Stimulated activated CD8-positive, alpha-beta memory T cell treated with anti-CD3 and anti-CD28 coated beads, Interleukin-2, amount 100 ng/mL, for 48 hours (primary cell): ENCODE results near the gene UBE2N.

Experiments used
- DNase-seq, 2 donors: peaks; one replicate each; pipeline ENCODE4 v3.0.0-alpha.2; 2020; ENCODE audit warnings: low read depth in 2 of 2

The UBE2N gene

DNA sequence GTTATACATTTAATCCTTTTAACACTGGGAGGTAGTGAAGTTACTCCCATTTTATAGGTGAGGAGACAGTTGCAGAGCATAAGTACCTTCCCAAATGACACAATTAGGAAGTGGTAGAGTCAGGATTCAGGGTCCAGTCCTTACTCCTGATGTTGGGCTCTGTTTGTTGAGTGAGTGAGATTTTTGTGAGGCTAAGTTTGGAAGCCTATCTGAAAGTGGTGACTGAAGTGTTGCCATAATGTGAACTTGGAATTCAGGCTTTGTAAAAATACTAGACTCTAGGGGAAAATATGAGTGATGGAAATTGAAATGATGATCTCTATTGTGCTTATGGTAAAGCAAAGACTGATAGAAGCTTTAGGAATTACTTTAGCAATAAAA, 61.8 kb downstream of the UBE2N start:
- DNase-seq = no peak

DNA sequence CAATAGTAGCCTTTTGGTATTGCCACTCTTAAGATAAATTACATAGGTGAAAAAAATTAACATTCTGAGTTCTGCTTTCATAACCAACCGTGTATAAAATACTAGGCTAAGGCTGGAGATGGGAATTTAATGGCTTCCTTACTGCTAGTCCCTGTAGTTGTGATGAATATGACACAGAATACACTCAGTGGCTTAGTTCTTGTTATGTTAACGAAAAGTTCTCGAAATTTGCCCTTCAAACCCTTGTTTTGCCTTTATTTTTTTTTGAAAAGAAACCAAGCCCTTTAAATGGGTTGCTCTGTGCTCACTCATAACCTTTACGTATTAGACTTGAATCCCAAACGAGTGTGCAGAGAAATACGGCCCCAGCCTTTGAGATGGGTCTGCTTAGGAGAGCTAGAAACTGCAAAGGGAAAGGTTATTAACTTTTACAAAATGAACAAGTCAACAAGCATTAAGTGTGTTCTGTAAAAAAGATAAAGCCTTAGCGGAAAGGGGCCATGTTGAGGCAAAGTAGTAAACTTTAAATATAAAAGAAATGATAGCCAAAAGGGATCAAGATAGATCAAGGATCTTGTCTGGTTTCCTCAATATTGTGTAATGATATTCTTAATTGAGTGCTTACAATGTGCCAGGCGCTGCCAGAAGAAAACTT, 62.3 kb downstream of the UBE2N start:
- DNase-seq = no peak

DNA sequence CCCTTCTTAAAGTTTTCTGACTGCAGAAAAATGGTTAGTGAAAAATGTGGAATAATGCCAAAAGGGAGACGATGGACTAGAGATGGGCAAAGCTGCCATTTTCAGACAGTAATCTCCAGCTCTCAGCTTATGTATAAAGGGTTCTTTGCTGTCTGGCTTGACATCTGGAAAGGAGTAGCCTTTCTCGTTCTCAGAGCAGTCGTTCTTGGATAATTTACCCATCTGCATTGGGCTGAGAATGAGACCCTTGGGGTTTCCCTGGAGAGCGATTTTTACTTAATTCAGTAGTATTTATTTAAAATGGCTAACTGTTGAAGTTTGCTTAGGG, 62.8 kb downstream of the UBE2N start:
- no peak for DNase-seq

DNA sequence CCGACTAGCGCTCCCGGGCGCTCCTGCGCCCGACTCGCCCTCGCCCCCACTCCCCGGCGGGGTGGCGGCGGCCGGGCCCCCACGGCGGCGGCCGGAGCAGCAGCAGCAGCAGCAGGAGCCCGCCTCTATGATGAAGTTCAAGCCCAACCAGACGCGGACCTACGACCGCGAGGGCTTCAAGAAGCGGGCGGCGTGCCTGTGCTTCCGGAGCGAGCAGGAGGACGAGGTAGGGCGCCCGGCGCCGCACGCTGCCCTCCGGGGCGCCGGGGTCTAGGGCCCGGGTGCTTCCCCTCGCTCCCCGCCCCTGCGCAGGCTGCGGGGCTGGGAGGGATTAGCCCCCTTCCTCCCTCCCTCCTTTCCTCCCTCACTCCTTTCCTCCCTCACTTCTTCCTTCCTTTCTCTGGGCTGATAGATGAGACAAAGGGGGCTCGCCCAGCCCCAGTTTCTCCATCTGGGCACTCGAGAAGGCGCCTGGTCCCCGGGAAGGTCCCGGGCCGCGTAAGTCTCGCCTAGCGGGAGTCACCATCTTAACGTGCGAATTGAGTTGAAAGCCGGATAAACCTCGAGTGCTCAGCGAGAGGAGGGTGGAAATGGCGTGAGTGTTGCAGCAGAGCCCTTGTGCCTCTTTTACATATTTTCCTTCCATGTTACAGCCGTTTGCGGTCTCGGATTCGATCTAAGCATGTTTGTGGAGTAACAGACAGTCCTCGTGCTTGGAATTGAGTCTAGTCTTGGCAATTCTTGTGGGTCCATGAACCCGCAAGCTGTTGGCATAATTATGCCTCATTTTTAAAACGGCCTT, 63.4 kb downstream of the UBE2N start:
- DNase-seq = peak; percentile 28 to 29

DNA sequence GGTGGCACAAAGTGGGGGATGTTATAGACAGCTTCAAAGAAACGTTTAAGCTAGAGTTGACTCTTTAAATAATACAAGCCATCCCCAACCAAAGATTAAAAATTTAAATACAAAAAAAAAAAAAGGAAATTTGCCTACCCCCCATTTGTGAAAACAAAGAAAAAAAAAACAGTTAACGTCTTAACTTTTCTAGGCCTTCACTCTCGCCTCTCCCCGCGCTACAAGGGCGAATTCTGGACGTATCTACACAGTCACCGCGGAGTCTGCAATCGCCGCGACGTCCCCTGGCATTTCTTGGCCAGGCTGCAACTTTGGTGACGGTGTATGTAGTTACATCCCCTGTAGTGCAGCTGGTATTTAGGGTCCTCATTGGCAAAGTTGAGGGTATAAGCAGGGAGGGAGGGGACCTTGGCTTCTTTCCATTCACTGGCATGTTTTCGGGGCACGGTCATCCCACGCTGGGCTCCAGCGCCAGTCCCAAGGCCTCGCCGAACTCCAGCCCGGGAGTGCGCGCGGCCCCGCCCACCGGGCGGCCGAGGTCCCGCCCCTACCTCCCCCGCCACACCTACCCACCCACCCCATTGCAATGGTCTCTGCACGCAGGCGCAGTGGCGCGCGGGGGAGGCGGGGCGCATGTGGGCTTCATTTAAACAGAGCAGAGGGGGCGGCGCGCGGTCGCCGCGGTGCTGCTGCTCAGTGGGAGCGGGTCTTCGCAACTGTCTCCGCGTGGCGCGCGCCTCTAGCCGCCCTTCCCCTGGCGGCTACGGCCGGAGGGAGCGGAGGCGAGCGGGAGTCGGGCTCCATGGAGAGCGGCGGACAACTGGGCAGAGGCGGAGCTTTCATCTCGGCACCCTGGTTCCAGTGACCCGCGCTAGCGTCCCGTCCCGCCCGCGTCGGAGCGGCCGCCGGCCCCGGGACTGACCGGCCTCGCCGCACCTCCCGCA, 64.2 kb downstream of the UBE2N start, which contains the start of gene NUDT4:
Gene NUDT4, plus strand, starts transcription at position 674 of the 944 bp plus-strand sequence. CDS start 398 bp downstream, outside the sequence.
- DNase-seq = peak; percentile 96 to 98

DNA sequence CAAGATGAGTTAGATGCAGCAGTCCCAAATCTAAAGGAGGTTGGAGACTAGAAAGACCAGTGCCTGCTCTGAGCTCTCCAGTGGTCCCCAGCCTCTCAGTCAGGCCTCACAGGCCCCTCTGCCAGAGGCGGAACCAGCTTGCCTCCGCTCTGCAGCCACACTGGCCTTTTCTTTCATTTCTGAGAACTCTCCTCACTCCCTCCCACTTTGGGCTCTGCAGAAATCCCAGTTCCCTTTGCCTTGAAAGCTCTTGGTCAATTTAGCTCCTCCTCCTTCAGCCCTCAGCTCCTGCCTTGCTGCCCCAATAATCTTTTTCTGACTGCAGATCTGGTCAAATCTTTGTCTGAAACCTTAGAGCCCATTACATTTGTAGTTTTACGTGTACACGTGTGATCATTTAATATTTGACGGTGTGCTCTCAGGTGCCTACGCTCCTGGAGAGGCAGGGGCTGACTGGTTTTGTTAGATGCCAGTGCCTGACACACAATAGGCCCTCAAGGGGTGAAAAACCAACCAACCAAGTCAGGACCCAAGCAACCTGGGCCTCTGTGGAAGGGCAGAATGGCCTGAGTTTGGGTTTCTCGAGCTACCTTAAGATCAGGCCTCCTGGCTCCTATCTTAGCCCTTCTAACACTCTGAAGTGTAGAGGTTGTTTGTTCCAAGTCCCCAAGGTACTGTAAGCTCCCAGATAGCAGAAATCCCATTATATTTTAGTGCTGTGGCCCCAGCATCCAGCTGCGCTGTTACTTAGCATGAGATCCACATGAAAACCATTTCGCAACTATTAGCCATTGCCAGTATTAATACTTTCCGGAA, 65.1 kb downstream of the UBE2N start:
- no peak for DNase-seq

DNA sequence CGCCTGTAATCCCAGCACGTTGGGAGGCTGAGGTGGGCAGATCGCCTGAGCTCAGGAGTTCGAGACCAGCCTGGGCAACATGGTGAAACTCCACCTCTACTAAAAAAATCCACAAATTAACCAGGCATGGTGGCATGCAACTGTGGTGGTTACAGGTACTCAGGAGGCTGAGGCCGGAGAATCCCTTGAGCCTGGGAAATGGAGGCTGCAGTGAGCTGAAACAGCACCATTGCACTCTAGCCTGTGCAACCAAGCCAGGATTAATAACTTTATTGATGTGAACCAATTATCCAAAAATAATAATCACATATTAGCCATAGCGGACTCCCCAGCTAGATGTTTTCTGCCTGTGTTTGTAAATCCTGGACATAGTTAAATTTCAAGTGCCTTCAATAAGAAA, 65.8 kb downstream of the UBE2N start:
- no peak for DNase-seq

DNA sequence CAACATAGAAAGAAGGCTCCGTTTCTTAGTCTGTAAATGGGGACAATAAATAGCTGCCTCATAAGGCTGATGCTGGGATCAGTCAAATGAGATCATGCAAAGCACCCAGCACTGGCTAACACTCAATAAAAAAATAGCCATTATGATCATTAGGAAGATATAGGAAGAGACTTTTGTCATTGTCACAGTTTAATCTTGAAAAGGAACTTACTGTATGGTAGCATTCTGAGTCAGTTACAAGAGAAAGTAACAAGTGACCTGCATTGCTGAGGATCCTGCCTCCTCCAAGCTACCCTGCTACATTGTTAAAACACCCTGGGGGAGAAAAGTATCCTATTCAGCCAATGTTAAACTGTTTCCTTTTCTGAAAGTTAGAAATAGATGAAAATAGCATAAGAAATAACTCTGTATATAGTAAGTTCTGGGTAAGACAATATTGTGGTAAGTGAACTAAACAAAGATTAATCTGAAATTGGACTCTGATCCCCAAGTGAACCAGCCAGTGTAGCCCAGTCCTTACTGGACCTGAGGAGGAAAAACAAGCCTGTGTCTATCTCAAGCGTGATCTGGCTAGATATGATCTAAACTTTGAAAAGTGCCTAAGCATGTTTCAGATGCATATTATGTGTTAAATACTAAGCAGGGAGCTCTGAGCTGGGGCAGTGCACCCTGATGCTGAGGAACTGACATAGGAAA, 67.6 kb downstream of the UBE2N start:
- no peak for DNase-seq

DNA sequence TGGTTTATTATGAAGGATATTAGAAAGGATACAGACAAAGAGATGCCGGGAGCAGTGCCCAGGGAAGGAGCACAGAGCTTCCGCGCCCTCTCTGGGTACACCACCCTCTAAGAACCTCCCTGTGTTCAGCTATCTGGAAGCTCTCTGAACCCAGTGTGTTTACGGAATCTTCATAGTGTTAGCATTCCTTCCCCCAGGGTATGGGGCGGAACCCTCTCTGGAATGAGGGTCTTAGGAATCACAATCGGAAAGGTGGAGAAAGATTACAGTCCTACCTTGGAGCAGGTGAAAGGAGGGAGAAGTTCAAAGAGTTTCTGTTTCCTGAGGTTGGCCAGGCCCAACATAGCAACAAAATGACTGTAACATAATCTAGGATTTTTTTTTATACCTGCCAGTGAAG, 70.8 kb downstream of the UBE2N start:
- DNase-seq = no peak

DNA sequence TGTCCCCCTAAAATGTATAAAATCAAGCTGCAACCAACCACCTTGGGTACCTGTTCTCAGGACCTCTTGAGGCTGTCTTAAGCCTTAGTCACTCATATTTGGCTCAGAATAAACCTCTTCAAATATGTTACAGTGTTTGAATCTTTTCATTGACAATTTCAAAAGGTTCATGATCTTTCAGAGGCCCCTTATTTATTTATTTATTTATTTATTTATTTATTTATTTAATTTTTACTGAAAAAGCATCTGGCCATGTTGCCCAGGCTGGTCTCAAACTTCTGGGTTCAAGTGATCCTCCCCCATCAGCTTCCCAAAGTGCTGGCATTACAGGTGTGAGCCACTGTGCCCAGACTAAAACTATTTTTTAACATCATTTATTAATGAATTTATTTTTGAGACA, 72.2 kb downstream of the UBE2N start:
- no peak for DNase-seq

DNA sequence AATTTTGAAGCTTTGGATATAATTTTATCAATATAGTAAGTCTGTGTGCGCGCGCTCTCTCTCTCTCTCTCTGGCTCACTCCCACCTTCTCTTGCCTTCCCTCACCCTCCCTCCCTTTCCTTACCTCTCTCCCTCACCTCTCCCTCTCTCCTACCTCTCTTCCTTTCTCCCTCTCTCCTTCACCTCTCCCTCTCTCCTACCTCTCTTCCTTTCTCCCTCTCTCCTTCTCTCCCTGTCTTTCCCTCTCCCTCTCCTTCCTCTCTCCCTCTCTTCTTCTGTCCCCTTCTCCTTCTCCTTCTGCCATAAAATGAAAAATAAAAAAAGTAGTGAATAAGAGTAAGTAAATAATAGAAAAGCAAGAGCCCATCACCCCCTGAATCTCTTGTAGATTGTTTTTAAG, 73.0 kb downstream of the UBE2N start:
- DNase-seq = no peak

DNA sequence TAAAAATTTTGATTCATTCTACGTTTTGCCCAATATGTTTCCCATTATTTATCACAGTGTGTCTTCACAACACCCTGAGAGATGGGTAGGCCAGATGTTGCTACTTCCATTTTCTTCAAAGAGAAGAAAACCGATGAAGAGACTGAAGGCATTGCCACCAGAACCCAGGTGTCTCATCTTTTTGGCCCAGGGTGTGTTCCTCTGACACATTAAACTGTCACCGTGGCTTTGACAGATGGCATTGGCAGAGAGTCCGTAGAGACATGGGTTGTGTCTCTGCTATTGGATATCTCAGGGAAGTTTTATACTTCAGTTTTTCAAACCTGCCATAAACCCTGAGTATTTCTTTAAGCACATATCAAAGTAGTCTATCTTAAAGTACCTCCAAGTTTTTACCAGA, 75.3 kb downstream of the UBE2N start:
- DNase-seq = no peak

DNA sequence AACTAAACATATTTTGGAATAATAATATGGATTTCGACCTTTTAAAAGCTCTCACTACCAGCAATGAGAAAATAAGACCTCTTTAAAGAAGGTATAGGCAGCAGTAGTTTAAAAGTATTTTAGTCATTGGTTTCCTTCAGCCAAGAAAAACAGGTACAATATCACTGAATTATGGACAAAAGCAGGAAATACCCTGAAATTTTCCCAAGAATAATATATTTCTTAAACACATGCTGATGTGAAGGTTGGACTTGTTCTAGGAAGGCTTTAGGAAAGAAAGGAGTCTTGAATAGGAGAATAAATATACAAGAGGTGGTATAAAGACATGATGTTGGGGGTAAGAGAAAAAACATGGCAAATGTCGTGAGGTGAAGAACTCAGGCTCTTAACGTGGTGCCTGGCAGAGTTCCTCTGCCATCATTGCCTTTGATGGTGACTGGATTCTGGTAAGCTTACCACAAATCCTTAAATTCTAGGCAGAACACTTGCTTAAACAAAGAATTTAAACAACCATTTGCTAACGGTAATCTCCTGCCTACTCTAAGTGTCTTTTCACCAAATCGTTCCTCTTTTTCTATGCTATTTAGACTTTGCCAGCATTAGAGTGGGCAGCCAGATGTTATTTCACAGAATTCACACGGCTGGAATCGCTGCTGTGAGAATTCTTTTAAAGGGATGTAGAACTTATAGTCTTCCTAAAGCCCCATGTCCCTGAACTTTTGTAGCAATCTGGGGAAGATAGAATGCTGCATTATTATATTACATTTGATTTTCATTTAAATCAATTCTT, 75.9 kb downstream of the UBE2N start:
- no peak for DNase-seq

DNA sequence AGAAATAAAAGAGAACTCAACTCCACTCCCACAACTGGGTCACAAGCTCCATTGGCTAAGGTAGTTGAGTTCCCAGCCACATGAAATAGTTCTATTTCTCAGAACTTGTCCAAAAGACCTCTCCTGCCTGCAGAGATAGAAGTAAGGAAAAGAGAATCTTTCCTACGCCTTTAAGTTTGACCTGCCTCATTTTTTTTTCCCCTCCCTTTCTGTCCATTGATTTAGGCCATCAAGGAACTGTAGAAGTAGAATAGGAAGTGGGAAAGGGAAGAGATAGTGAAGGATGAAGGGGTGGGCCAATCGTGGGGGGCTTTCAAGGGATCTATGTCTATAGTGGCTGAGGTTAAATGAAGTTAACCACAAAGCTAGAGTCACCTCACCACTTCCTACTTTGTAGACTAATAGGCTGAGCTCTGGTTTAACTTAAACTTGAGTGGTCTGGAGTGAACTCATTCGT, 77.9 kb downstream of the UBE2N start:
- no peak for DNase-seq

DNA sequence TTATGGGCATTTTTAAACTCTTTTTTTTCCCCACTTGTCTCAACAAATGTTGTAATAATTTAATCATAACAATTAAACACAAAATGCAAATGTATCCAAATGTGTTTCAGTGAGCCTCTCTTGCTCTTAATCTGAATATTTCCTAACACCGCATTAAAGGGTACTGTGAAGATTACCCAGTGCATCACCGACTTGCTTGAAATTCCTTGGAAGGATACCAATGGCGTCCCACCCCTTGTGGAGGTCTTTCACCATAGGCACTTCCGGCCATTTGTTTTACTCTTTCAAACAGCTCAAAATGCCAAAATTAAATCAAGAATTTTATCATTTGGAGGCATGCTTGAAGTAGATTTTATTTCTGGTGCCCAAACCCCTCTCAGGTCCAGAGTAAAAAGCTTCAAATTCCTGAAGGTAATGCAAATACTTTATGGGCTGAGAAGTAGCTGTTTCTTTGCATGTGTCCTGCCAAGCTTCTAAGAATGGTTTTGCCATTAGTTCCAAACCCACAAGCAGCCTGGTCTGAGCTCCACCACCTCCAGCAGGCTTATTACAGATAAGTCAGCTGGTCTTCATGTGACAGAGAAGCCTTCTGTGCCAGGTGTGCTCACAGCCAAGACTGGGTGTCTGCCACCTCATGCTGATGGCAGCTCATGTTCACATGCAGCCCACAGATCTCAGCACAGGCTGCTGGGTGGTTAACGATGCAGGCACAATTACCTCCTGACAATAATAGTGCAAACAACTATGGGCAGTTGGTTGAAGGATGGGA, 80.4 kb downstream of the UBE2N start:
- no peak for DNase-seq

DNA sequence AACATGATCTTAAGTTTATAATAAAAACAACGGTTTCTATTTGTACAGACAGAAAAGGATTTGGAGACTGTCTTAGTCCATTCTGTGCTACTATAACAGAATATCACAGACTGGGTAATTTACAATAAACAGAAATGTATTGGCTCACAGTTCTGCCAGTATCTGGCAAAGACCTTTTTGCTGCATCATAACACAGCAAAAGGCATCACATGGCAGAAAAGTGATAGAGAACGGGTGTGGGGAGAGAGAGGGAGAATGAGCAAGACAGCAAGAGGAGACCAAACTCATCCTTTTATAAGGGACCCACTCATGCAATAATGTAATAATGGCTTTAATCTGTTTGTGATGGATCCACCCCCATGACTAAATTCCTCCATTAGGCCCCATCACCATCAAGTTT, 81.1 kb downstream of the UBE2N start:
- no peak for DNase-seq

DNA sequence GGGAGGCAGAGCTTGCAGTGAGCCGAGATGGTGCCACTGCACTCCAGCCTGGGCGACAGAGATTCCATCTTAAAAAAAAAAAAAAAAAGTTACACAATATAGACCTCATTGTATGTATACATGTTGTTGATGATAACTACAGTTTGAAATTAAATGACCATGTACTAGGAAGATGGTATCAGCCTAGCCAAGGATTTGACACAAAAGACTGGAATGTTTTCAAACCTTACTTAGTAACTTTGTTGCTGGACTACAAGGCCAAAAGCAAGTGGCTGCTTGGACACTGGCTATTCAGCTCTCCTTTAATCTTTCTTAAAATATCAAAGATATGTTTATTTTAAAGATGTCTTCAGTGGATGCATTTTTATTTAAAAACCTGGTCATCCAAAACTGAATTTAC, 82.9 kb downstream of the UBE2N start:
- DNase-seq = no peak

DNA sequence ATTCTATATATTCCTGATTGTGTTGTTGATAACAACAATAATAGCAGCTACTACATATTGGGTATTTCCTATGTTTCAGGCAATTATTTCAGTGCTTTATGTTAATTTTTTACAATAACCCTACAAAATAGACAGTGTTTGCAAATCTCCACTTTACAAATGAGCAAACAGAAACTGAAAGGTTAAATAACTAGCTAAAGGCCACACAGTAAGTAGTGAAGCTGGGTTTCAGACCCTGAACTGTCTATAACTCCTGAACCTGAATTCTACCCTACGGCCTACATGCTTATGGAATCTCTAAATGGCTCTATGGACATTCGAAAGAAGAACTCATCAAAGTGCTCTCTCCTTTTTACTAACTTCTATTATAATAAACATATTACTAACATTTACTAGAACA, 83.7 kb downstream of the UBE2N start:
- no peak for DNase-seq

DNA sequence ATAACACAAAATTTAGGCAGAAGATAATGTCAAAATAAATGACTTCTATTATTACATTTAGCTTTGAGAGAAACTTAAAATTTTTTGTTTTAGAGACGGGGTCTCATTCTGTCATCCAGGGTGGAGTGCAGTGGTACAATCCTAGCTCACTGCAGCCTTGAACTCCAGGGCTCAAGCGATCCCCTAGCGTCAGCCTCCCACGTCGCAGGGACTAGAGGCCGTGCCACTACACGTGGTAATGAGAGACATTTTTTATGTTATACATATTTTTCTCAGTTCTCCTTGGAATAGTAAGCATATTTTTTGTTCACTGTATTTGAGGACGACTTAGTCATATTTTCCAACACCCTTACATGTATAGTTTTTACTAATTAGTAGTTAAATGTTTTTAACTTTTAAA, 85.5 kb downstream of the UBE2N start:
- DNase-seq = no peak
